COLO829 (cell line): Measurements from ENCODE around the gene PHTF2.
"Not testable (repeated sequence)": the region's sequence is repeated elsewhere in the genome, so short reads cannot be mapped to it uniquely, and the experiment has no call there.

Source experiments
- DNase-seq: peaks from one replicate; pipeline ENCODE4 v3.0.0; 2012; ENCODE audit warnings: low spot score

Gene PHTF2

GRCh38 chr7:77991656-77992055 is 193.1 kb downstream of the PHTF2 start:
- no peak for DNase-seq

GRCh38 chr7:77993838-77994237 is 195.3 kb downstream of the PHTF2 start:
- DNase-seq = no peak

- DNase-seq = no peak
Observed at GRCh38 chr7:77995717-77996116, 197.1 kb downstream of the PHTF2 start.

- not testable (repeated sequence) for DNase-seq
Observed at GRCh38 chr7:77999168-77999567, 200.6 kb downstream of the PHTF2 start.

- DNase-seq = no peak
Observed at GRCh38 chr7:78002021-78002420, 203.4 kb downstream of the PHTF2 start.

GRCh38 chr7:78002715-78003114 is 204.1 kb downstream of the PHTF2 start:
- DNase-seq = no peak

- DNase-seq = no peak
Observed at GRCh38 chr7:78006063-78006755, 207.6 kb downstream of the PHTF2 start.
